WTC11 (cell line): ENCODE results near the gene NOL9. TPM values are rescaled to one million over a fixed set of nuclear protein-coding genes. Genes with fewer than 3 reads are reported as not detected.

Source experiments
- ATAC-seq: fragments of 200-7000 bp; cut with Tn5 transposase; 2 replicates; pipeline ENCODE4 v1.10.0; 2021; ENCODE audit warnings: mild to moderate bottlenecking, moderate library complexity
- CTCF ChIA-PET: fragments of 300-600 bp; sonication (Branson Sonifier 250); formaldehyde crosslinking; loops from one replicate; lab custom pipeline; 2021; ENCODE audit warnings: antibody characterized with exemption; lab: Charles Lee
- POLR2A ChIA-PET: fragments of 350-600 bp; sonication (Branson Sonifier 250); formaldehyde crosslinking; loops from one replicate; lab custom pipeline; 2021; ENCODE audit warnings: antibody characterized with exemption; lab: Charles Lee
- DNase-seq: peaks from one replicate; pipeline ENCODE4 v3.0.0; 2021; ENCODE audit warnings: low spot score
- H3K27ac Mint-ChIP-seq: 2 replicates; pipeline ENCODE4 v1.8.0; 2021; ENCODE audit warnings: mixed read lengths
- H3K27me3 Mint-ChIP-seq: 2 replicates; pipeline ENCODE4 v1.8.0; 2021; ENCODE audit warnings: low read depth, mild to moderate bottlenecking, moderate library complexity, mixed read lengths
- H3K36me3 Mint-ChIP-seq: 2 replicates; pipeline ENCODE4 v1.8.0; 2021; ENCODE audit warnings: mixed read lengths
- H3K4me1 Mint-ChIP-seq: 2 replicates; pipeline ENCODE4 v1.8.0; 2022; ENCODE audit warnings: mixed read lengths
- H3K4me3 Mint-ChIP-seq: 2 replicates; pipeline ENCODE4 v1.8.0; 2021; ENCODE audit warnings: mild to moderate bottlenecking, moderate library complexity, mixed read lengths
- H3K9me3 Mint-ChIP-seq: 2 replicates; pipeline ENCODE4 v1.8.0; 2021; ENCODE audit warnings: mixed read lengths
- AR ChIP-seq: fragments of 250-450 bp; sonication (Bioruptor Pico); IDR thresholded peaks from 2 replicates; pipeline ENCODE4 v1.9.0; 2021; ENCODE audit warnings: mild to moderate bottlenecking
- CBFB ChIP-seq: sonication (generic); formaldehyde crosslinking; IDR thresholded peaks from 2 replicates; pipeline ENCODE4 v1.8.1; 2022; ENCODE audit warnings: mild to moderate bottlenecking, low read depth, missing genetic modification reagents
- CREM ChIP-seq: sonication (generic); formaldehyde crosslinking; IDR thresholded peaks from 2 replicates; pipeline ENCODE4 v1.8.1; 2022; ENCODE audit warnings: mild to moderate bottlenecking, missing genetic modification reagents, moderate library complexity
- CTCF ChIP-seq: fragments of 200-600 bp; IDR thresholded peaks from 2 replicates; pipeline ENCODE4 v1.8.0; 2022; ENCODE audit warnings: antibody characterized with exemption
- E2F4 ChIP-seq: sonication (generic); formaldehyde crosslinking; IDR thresholded peaks from 2 replicates; pipeline ENCODE4 v1.8.1; 2022; ENCODE audit warnings: low read depth, mild to moderate bottlenecking, moderate library complexity, missing genetic modification reagents, borderline replicate concordance
- JUN ChIP-seq: sonication (generic); formaldehyde crosslinking; IDR thresholded peaks from 2 replicates; pipeline ENCODE4 v1.8.0; 2023; ENCODE audit warnings: mild to moderate bottlenecking, missing genetic modification reagents
- MAX ChIP-seq: sonication (generic); formaldehyde crosslinking; IDR thresholded peaks from 2 replicates; pipeline ENCODE4 v1.8.0; 2022; ENCODE audit warnings: mild to moderate bottlenecking, missing genetic modification reagents
- NFATC4 ChIP-seq: fragments of 250-450 bp; sonication (Bioruptor Pico); IDR thresholded peaks from 2 replicates; pipeline ENCODE4 v1.9.0; 2021; ENCODE audit warnings: mild to moderate bottlenecking
- ZBTB21 ChIP-seq: sonication (generic); formaldehyde crosslinking; IDR thresholded peaks from 2 replicates; pipeline ENCODE4 v1.8.1; 2023; ENCODE audit warnings: mild to moderate bottlenecking, missing genetic modification reagents, borderline replicate concordance
- total RNA-seq: library from RNA; stranded (reverse); gene quantifications from 3 replicates; pipeline ENCODE4 v1.2.3, GENCODE V29; 2021
- TF ChIP-seq, protein P1 (sequence below): sonication (generic); formaldehyde crosslinking; IDR thresholded peaks from 2 replicates; pipeline ENCODE4 v1.8.1; 2023; ENCODE audit warnings: mild to moderate bottlenecking, missing genetic modification reagents, moderate library complexity
- TF ChIP-seq, protein P2 (sequence below): sonication (generic); formaldehyde crosslinking; IDR thresholded peaks from 2 replicates; pipeline ENCODE4 v1.8.0; 2023; ENCODE audit warnings: mild to moderate bottlenecking, missing genetic modification reagents
- TF ChIP-seq, protein P3 (sequence below): sonication (generic); formaldehyde crosslinking; IDR thresholded peaks from 2 replicates; pipeline ENCODE4 v1.8.0; 2022; ENCODE audit warnings: mild to moderate bottlenecking, missing genetic modification reagents
- TF ChIP-seq, protein P4 (sequence below): sonication (generic); formaldehyde crosslinking; IDR thresholded peaks from 2 replicates; pipeline ENCODE4 v1.8.1; 2023; ENCODE audit warnings: mild to moderate bottlenecking, missing genetic modification reagents

The NOL9 gene
- total RNA-seq, 1 experiment from 2014 or later = 37.4 TPM

GRCh38 chr1:6574818-6575217 lies 20.5 kb upstream of the NOL9 start (continued):
- TF ChIP-seq E2F4 (CRISPR knock-in tag) = no peak
- TF ChIP-seq CBFB (CRISPR knock-in tag) = no peak

GRCh38 chr1:6574025-6574620 lies 19.8 kb upstream of the NOL9 start:
- Mint-ChIP-seq H3K4me3 (no peak overlapping the region), H3K27ac (no peak overlapping the region), H3K36me3 (no peaks in the 10 kb centered on the region), H3K27me3 (peaks cover 22% of the 10 kb centered on the region), H3K9me3 (peaks cover 6% of the 10 kb centered on the region), H3K4me1 (peaks cover 4% of the 10 kb centered on the region)
- ATAC-seq (no peak), DNase-seq (no peak)
- CTCF ChIA-PET = interaction anchor here (1.0 kb wide), 1 partner anchor 21 kb away, joined by 3 read pairs; no protein-coding TSS in a partner anchor
- TF ChIP-seq, protein P1, sequence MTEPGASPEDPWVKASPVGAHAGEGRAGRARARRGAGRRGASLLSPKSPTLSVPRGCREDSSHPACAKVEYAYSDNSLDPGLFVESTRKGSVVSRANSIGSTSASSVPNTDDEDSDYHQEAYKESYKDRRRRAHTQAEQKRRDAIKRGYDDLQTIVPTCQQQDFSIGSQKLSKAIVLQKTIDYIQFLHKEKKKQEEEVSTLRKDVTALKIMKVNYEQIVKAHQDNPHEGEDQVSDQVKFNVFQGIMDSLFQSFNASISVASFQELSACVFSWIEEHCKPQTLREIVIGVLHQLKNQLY (CRISPR knock-in tag) = no peak
- TF ChIP-seq CTCF (no peak), NFATC4 (CRISPR knock-in tag) (no peak)
- TF ChIP-seq, protein P2, sequence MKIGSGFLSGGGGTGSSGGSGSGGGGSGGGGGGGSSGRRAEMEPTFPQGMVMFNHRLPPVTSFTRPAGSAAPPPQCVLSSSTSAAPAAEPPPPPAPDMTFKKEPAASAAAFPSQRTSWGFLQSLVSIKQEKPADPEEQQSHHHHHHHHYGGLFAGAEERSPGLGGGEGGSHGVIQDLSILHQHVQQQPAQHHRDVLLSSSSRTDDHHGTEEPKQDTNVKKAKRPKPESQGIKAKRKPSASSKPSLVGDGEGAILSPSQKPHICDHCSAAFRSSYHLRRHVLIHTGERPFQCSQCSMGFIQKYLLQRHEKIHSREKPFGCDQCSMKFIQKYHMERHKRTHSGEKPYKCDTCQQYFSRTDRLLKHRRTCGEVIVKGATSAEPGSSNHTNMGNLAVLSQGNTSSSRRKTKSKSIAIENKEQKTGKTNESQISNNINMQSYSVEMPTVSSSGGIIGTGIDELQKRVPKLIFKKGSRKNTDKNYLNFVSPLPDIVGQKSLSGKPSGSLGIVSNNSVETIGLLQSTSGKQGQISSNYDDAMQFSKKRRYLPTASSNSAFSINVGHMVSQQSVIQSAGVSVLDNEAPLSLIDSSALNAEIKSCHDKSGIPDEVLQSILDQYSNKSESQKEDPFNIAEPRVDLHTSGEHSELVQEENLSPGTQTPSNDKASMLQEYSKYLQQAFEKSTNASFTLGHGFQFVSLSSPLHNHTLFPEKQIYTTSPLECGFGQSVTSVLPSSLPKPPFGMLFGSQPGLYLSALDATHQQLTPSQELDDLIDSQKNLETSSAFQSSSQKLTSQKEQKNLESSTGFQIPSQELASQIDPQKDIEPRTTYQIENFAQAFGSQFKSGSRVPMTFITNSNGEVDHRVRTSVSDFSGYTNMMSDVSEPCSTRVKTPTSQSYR (CRISPR knock-in tag) = no peak
- POLR2A ChIA-PET = no interaction called here

DNA sequence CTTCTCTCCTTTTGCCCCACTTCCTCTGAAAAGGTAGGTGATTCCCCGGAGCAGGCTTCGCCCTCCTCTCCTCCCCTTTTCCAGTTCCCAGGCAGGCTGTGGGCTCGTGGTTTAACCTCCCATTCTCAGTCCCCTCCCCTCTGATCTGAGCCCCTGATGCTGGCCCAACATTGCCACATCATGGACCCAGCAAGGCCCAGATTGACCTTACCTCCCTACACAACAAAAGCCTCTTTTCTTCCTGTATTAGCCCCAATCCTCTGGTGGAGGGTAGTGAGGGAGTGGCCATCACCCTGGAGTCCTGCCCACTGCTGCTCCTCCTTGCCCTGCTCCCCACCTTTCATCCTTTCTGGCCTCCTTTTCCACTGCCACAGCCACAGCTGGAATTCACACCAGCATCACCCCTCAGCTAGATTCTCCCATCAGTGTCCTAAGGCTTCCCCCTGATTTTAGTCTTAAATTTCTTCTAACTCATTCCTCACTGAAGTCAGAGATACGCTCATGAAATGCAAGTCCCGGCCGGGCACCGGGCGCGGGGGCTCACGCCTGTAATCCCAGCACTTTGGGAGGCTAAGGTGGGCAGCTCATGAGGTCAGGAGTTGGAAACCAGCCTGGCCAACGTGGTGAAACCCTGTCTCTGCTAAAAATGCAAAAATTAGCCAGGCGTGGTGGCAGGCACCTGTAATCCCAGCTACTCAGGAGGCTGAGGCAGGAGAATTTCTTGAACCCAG lies 18.5 kb upstream of the NOL9 start:
- no peaks in the 10 kb centered on the region for H3K4me1 Mint-ChIP-seq
- no peak overlapping the region for H3K27ac Mint-ChIP-seq
- no peaks in the 10 kb centered on the region for H3K36me3 Mint-ChIP-seq
- H3K4me3 Mint-ChIP-seq = no peak overlapping the region
- ATAC-seq (no peak; the same call in 1 of the 2 replicates), DNase-seq (no peak)
- POLR2A ChIA-PET = no interaction called here
- TF ChIP-seq JUN (CRISPR knock-in tag) (no peak), CREM (CRISPR knock-in tag) (no peak), ZBTB21 (no peak)
- CTCF ChIA-PET = no interaction called here
- peaks cover 6% of the 10 kb centered on the region for H3K9me3 Mint-ChIP-seq
- H3K27me3 Mint-ChIP-seq = peaks cover 31% of the 10 kb centered on the region

DNA sequence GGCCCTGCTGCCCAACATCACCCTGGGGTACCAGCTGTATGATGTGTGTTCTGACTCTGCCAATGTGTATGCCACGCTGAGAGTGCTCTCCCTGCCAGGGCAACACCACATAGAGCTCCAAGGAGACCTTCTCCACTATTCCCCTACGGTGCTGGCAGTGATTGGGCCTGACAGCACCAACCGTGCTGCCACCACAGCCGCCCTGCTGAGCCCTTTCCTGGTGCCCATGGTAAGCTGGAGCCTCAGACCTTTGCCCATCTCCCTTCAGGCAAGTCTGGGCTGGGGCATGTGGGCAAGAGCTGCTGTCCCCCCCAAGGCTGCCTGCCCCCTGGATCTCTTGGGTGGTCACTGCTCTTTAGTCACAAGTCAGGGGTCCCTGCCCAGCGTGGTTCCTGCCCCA lies 16.7 kb upstream of the NOL9 start:
- H3K27me3 Mint-ChIP-seq = peaks cover 31% of the 10 kb centered on the region
- POLR2A ChIA-PET = no interaction called here
- CTCF ChIA-PET = interaction anchor here (0.5 kb wide), 1 partner anchor 61 kb away, joined by 3 read pairs; no protein-coding TSS in a partner anchor
- DNase-seq (no peak), ATAC-seq (no peak)
- no peak overlapping the region for H3K27ac Mint-ChIP-seq
- H3K9me3 Mint-ChIP-seq = peaks cover 6% of the 10 kb centered on the region
- H3K4me3 Mint-ChIP-seq = no peak overlapping the region
- H3K4me1 Mint-ChIP-seq = no peaks in the 10 kb centered on the region
- no peaks in the 10 kb centered on the region for H3K36me3 Mint-ChIP-seq
- no peak for TF ChIP-seq CREM (CRISPR knock-in tag)
- TF ChIP-seq, protein P3, sequence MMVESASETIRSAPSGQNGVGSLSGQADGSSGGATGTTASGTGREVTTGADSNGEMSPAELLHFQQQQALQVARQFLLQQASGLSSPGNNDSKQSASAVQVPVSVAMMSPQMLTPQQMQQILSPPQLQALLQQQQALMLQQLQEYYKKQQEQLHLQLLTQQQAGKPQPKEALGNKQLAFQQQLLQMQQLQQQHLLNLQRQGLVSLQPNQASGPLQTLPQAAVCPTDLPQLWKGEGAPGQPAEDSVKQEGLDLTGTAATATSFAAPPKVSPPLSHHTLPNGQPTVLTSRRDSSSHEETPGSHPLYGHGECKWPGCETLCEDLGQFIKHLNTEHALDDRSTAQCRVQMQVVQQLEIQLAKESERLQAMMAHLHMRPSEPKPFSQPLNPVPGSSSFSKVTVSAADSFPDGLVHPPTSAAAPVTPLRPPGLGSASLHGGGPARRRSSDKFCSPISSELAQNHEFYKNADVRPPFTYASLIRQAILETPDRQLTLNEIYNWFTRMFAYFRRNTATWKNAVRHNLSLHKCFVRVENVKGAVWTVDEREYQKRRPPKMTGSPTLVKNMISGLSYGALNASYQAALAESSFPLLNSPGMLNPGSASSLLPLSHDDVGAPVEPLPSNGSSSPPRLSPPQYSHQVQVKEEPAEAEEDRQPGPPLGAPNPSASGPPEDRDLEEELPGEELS (CRISPR knock-in tag) = no peak
- TF ChIP-seq MAX (CRISPR knock-in tag) = no peak
- TF ChIP-seq, protein P4, sequence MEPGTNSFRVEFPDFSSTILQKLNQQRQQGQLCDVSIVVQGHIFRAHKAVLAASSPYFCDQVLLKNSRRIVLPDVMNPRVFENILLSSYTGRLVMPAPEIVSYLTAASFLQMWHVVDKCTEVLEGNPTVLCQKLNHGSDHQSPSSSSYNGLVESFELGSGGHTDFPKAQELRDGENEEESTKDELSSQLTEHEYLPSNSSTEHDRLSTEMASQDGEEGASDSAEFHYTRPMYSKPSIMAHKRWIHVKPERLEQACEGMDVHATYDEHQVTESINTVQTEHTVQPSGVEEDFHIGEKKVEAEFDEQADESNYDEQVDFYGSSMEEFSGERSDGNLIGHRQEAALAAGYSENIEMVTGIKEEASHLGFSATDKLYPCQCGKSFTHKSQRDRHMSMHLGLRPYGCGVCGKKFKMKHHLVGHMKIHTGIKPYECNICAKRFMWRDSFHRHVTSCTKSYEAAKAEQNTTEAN (CRISPR knock-in tag) = no peak
- no peak for TF ChIP-seq AR (CRISPR knock-in tag)
